ENCODE measurements around the gene ONECUT1.
"Not testable (repeated sequence)": the region's sequence is repeated elsewhere in the genome, so short reads cannot be mapped to it uniquely, and the experiment has no call there.

The ONECUT1 gene

GRCh38 chr15:52790169-52790708 lies at the start of gene ONECUT1:
Gene ONECUT1, minus strand, starts transcription at chr15:52790336. Its CDS starts 452 bp downstream, at chr15:52789884.
- H3K27ac ChIP-seq (ENCODE audit: low read length), result no peak within 1 kb of the TSS
- peak within 1 kb of the TSS; percentile 58 for H3K4me3 ChIP-seq (ENCODE audit: low read length)
- H3K27me3 ChIP-seq (ENCODE audit: control insufficient read depth, insufficient read depth, low read length), result peaks cover 98% of the 10 kb centered on the region
- H3K9me3 ChIP-seq (ENCODE audit: control insufficient read depth, low read depth, low read length), result no peaks in the 10 kb centered on the region
- no peak within 1 kb of the TSS for H3K9ac ChIP-seq (ENCODE audit: low read length)
- no peaks in the 10 kb centered on the region for H3K36me3 ChIP-seq (ENCODE audit: control insufficient read depth, low read depth, low read length)
- H3K4me1 ChIP-seq (ENCODE audit: control insufficient read depth, low read depth, low read length), result peaks cover 49% of the 10 kb centered on the region

GRCh38 chr15:52834379-52834778 lies 44.2 kb upstream of the ONECUT1 start:
- Histone ChIP-seq H3K36me3 (ENCODE audit: control insufficient read depth, low read depth, low read length) (no peaks in the 10 kb centered on the region), H3K4me3 (ENCODE audit: low read length) (no peak overlapping the region), H3K27ac (ENCODE audit: low read length) (no peak overlapping the region), H3K27me3 (ENCODE audit: control insufficient read depth, insufficient read depth, low read length) (no peaks in the 10 kb centered on the region), H3K9ac (ENCODE audit: low read length) (no peak overlapping the region), H3K4me1 (ENCODE audit: control insufficient read depth, low read depth, low read length) (no peaks in the 10 kb centered on the region), H3K9me3 (ENCODE audit: control insufficient read depth, low read depth, low read length) (no peaks in the 10 kb centered on the region)

DNA sequence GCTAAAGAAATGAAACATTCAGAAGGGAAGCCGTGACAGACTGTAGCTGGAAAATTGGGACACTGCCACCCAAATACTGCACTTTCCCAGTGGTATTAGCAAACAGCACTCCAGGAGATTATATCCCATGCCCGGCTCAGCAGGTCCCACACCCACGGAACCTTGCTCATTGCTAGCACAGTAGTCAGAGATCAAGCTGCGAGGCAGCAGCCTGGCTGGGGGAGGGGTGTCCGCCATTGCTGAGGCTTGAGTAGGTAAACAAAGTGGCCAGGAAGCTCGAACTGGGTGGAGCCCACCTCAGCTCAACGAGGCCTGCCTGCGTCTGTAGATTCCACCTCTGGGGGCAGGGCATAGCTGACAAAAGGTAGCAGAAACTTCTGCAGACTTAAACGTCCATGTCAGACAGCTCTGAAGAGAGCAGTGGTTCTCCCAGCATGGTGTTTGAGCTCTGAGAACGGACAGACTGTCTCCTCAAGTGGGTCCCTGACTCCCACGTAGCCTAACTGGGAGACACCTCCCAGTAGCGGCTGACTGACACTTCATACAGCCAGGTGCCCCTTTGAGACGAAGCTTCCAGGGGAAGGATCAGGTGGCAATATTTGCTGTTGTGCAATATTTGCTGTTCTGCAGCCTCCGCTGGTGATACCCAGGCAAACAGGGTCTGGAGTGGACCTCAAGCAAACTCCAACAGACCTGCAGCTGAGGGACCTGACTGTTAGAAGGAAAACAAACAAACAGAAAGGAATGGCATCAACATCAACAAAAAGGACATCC lies 34.2 kb upstream of the ONECUT1 start:
- not testable (repeated sequence) for H3K4me3 ChIP-seq (ENCODE audit: low read length)

GRCh38 chr15:52822475-52822874 lies 32.3 kb upstream of the ONECUT1 start:
- no peaks in the 10 kb centered on the region for H3K27me3 ChIP-seq (ENCODE audit: control insufficient read depth, insufficient read depth, low read length)
- H3K36me3 ChIP-seq (ENCODE audit: control insufficient read depth, low read depth, low read length), result no peaks in the 10 kb centered on the region
- no peak overlapping the region for H3K4me3 ChIP-seq (ENCODE audit: low read length)
- H3K27ac ChIP-seq (ENCODE audit: low read length), result no peak overlapping the region
- no peaks in the 10 kb centered on the region for H3K9me3 ChIP-seq (ENCODE audit: control insufficient read depth, low read depth, low read length)
- H3K4me1 ChIP-seq (ENCODE audit: control insufficient read depth, low read depth, low read length), result peaks cover 6% of the 10 kb centered on the region
- no peak overlapping the region for H3K9ac ChIP-seq (ENCODE audit: low read length)

More for the DNA sequence above, 34.2 kb upstream of the ONECUT1 start:
- H3K27ac ChIP-seq (ENCODE audit: low read length); H3K36me3 ChIP-seq (ENCODE audit: control insufficient read depth, low read depth, low read length); H3K4me1 ChIP-seq (ENCODE audit: control insufficient read depth, low read depth, low read length); H3K9me3 ChIP-seq (ENCODE audit: control insufficient read depth, low read depth, low read length); H3K9ac ChIP-seq (ENCODE audit: low read length); H3K27me3 ChIP-seq (ENCODE audit: control insufficient read depth, insufficient read depth, low read length): not testable (repeated sequence)

- Histone ChIP-seq H3K27ac (ENCODE audit: low read length) (no peak overlapping the region), H3K4me1 (ENCODE audit: control insufficient read depth, low read depth, low read length) (peaks cover 6% of the 10 kb centered on the region), H3K9me3 (ENCODE audit: control insufficient read depth, low read depth, low read length) (no peaks in the 10 kb centered on the region), H3K27me3 (ENCODE audit: control insufficient read depth, insufficient read depth, low read length) (no peaks in the 10 kb centered on the region), H3K4me3 (ENCODE audit: low read length) (no peak overlapping the region), H3K9ac (ENCODE audit: low read length) (no peak overlapping the region), H3K36me3 (ENCODE audit: control insufficient read depth, low read depth, low read length) (no peaks in the 10 kb centered on the region)
Observed at GRCh38 chr15:52819253-52819652, 29.1 kb upstream of the ONECUT1 start.

GRCh38 chr15:52815899-52816298 lies 25.8 kb upstream of the ONECUT1 start:
- not testable (repeated sequence) for H3K4me1 ChIP-seq (ENCODE audit: control insufficient read depth, low read depth, low read length); H3K27ac ChIP-seq (ENCODE audit: low read length); H3K9ac ChIP-seq (ENCODE audit: low read length); H3K27me3 ChIP-seq (ENCODE audit: control insufficient read depth, insufficient read depth, low read length); H3K36me3 ChIP-seq (ENCODE audit: control insufficient read depth, low read depth, low read length); H3K9me3 ChIP-seq (ENCODE audit: control insufficient read depth, low read depth, low read length); H3K4me3 ChIP-seq (ENCODE audit: low read length)

DNA sequence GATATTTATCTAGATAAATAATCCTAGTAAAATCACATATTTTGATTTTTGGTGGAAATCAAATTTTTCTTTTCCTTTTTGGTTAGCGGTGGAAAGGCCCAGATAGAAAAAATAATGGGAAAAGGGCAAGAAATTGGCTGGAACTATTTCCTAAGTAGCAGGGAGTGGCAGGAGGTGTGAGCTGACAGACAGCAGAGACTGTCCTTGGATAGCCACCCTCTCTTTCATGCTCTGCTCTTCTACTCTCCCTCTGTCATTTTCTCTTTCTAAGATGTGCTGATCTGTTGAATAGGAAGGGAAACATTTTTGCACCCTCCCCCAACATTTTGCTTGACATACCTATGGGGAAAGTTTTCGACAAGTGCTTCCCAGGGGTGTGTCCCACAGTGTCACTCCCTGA lies 18.9 kb upstream of the ONECUT1 start:
- Histone ChIP-seq H3K4me1 (ENCODE audit: control insufficient read depth, low read depth, low read length) (peaks cover 8% of the 10 kb centered on the region), H3K27me3 (ENCODE audit: control insufficient read depth, insufficient read depth, low read length) (peaks cover 34% of the 10 kb centered on the region), H3K27ac (ENCODE audit: low read length) (no peak overlapping the region), H3K9ac (ENCODE audit: low read length) (no peak overlapping the region), H3K36me3 (ENCODE audit: control insufficient read depth, low read depth, low read length) (no peaks in the 10 kb centered on the region), H3K9me3 (ENCODE audit: control insufficient read depth, low read depth, low read length) (no peaks in the 10 kb centered on the region), H3K4me3 (ENCODE audit: low read length) (no peak overlapping the region)

GRCh38 chr15:52808441-52808840 lies 18.3 kb upstream of the ONECUT1 start:
- no peaks in the 10 kb centered on the region for H3K9me3 ChIP-seq (ENCODE audit: control insufficient read depth, low read depth, low read length)
- H3K27ac ChIP-seq (ENCODE audit: low read length), result no peak overlapping the region
- H3K4me1 ChIP-seq (ENCODE audit: control insufficient read depth, low read depth, low read length), result peaks cover 10% of the 10 kb centered on the region
- no peaks in the 10 kb centered on the region for H3K36me3 ChIP-seq (ENCODE audit: control insufficient read depth, low read depth, low read length)
- H3K9ac ChIP-seq (ENCODE audit: low read length), result no peak overlapping the region
- peaks cover 40% of the 10 kb centered on the region for H3K27me3 ChIP-seq (ENCODE audit: control insufficient read depth, insufficient read depth, low read length)
- no peak overlapping the region for H3K4me3 ChIP-seq (ENCODE audit: low read length)

- H3K27me3 ChIP-seq (ENCODE audit: control insufficient read depth, insufficient read depth, low read length), result peaks cover 62% of the 10 kb centered on the region
- H3K27ac ChIP-seq (ENCODE audit: low read length), result no peak overlapping the region
- H3K9ac ChIP-seq (ENCODE audit: low read length), result peak overlapping the region; percentile 59
- H3K9me3 ChIP-seq (ENCODE audit: control insufficient read depth, low read depth, low read length), result no peaks in the 10 kb centered on the region
- H3K36me3 ChIP-seq (ENCODE audit: control insufficient read depth, low read depth, low read length), result no peaks in the 10 kb centered on the region
- H3K4me1 ChIP-seq (ENCODE audit: control insufficient read depth, low read depth, low read length), result peaks cover 24% of the 10 kb centered on the region
- peak overlapping the region; percentile 74 for H3K4me3 ChIP-seq (ENCODE audit: low read length)
Observed at GRCh38 chr15:52806284-52806655, 16.1 kb upstream of the ONECUT1 start.

- Histone ChIP-seq H3K9ac (ENCODE audit: low read length) (peak overlapping the region; percentile 59), H3K4me1 (ENCODE audit: control insufficient read depth, low read depth, low read length) (peaks cover 24% of the 10 kb centered on the region), H3K9me3 (ENCODE audit: control insufficient read depth, low read depth, low read length) (no peaks in the 10 kb centered on the region), H3K27me3 (ENCODE audit: control insufficient read depth, insufficient read depth, low read length) (peaks cover 68% of the 10 kb centered on the region), H3K4me3 (ENCODE audit: low read length) (peak overlapping the region; percentile 74), H3K36me3 (ENCODE audit: control insufficient read depth, low read depth, low read length) (no peaks in the 10 kb centered on the region), H3K27ac (ENCODE audit: low read length) (no peak overlapping the region)
Observed at GRCh38 chr15:52805351-52806283, 15.5 kb upstream of the ONECUT1 start.

DNA sequence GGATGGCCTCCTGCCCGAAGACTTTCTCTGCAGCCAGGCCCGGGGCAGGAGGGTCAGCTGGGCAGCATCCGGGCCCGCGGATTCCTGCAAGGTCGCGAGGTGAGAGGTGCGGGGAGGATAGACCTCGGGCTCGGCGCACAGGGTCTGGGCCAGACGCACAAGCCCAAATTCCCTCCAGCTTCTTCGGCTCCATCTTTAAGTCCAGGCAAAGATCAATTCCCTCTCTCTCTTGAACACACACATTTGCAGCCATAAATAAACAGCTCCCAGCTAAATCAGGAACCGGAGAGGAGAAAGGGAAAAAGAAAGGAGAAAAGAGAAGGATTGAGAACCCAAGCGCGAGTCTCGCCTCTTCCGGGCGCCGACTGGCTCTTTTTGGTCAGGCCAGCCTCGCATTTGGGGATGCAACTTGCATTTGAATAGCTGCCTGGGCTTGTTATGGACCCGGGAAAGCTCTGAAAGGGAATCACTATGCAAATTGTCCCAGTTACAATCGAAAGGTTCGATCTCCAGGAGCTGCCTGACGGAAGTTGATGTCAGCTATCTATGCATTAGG lies 14.5 kb upstream of the ONECUT1 start:
- H3K9me3 ChIP-seq (ENCODE audit: control insufficient read depth, low read depth, low read length), result no peaks in the 10 kb centered on the region
- peak overlapping the region; percentile 68 for H3K9ac ChIP-seq (ENCODE audit: low read length)
- no peaks in the 10 kb centered on the region for H3K36me3 ChIP-seq (ENCODE audit: control insufficient read depth, low read depth, low read length)
- H3K27me3 ChIP-seq (ENCODE audit: control insufficient read depth, insufficient read depth, low read length), result peaks cover 75% of the 10 kb centered on the region
- H3K4me3 ChIP-seq (ENCODE audit: low read length), result peak overlapping the region; percentile 74
- peak overlapping the region; percentile 89 for H3K27ac ChIP-seq (ENCODE audit: low read length)
- H3K4me1 ChIP-seq (ENCODE audit: control insufficient read depth, low read depth, low read length), result peaks cover 24% of the 10 kb centered on the region
